ENCODE results near the gene JAK3. TPM values are rescaled to one million over a fixed set of nuclear protein-coding genes. Genes with fewer than 3 reads are reported as not detected.

The JAK3 gene
- total and polyA plus RNA-seq, 2 of the 4 experiments (the other 2 are of a cell fraction) = 0.36 to 1.5 TPM

- BruUV-seq (replicated peaks) = no TSS peak
- peaks cover 12 to 48% of the 10 kb centered on the region in 2 experiments; a peak in 3 of 4 replicates for H3K79me1 ChIP-seq (ENCODE audit: low read depth in 1 of 2, low read length in 2 of 2)
- peak overlapping the region; percentile 91 for H3K56ac ChIP-seq (ENCODE audit: extremely low read depth, insufficient read depth, low read length)
- no peak overlapping the region for H3K18ac ChIP-seq (ENCODE audit: low read depth, low read length)
- peak overlapping the region; percentile 97 for H3K4ac ChIP-seq (ENCODE audit: low read depth, low read length)
- dilution Hi-C loops (cut with HindIII; ENCODE audit: low sequenced_read_pairs, unreplicated experiment) = no loop called here
- intact Hi-C loops (cut with micrococcal nuclease) = no loop called here
- H3K27ac ChIP-seq (ENCODE audit: insufficient read depth, low read length) = peak overlapping the region; percentile 36
- peak overlapping the region; percentile 44; the same call in 1 of the 2 replicates for H4K5ac ChIP-seq (ENCODE audit: low read depth, low read length)
- H2BK15ac ChIP-seq (ENCODE audit: low read depth, low read length) = no peak overlapping the region
- H2AFZ ChIP-seq (replicated peaks; ENCODE audit: low read length, poor library complexity) = peak overlapping the region; percentile 99
- no peaks in the 10 kb centered on the region for H3K27me3 ChIP-seq (ENCODE audit: control insufficient read depth, insufficient read depth, low read length)
- H2BK5ac ChIP-seq (ENCODE audit: low read depth, low read length, poor library complexity, severe bottlenecking) = peak overlapping the region; percentile 31
- H3K4me3 ChIP-seq (ENCODE audit: insufficient read depth, low read depth, low read length) = peak overlapping the region; percentile 71
- H2AK5ac ChIP-seq (ENCODE audit: low read depth, low read length) = peak overlapping the region; percentile 99
- no peak for TF ChIP-seq BHLHE40 (IDR thresholded peaks at IDR 0.05; ENCODE audit: low read depth, low read length)
- no peak for TF ChIP-seq FOS (IDR thresholded peaks at IDR 0.05; ENCODE audit: low read depth, low read length)
- TF ChIP-seq USF2 (IDR thresholded peaks at IDR 0.05; ENCODE audit: low read depth, low read length) = no peak
- no peak for TF ChIP-seq CHD1 (IDR thresholded peaks at IDR 0.05; ENCODE audit: low read depth, low read length)
- no peak for TF ChIP-seq POLR2A (IDR thresholded peaks at IDR 0.05; ENCODE audit: low read depth, low read length)
- TF ChIP-seq ELK1 (IDR thresholded peaks at IDR 0.05; ENCODE audit: borderline replicate concordance, low read depth, low read length) = no peak
- no peak for TF ChIP-seq CTCF (conservative IDR thresholded peaks at IDR 0.05; ENCODE audit: low read depth, low read length)
- in situ Hi-C loops (cut with MboI; ENCODE audit: low sequenced_read_pairs) = no loop called here
- H3K9me3 ChIP-seq (ENCODE audit: control insufficient read depth, insufficient read depth, low read length) = no peaks in the 10 kb centered on the region
- peak overlapping the region; percentile 98 for H3K9ac ChIP-seq (ENCODE audit: low read depth, low read length)
- H3K4me1 ChIP-seq (ENCODE audit: control insufficient read depth, insufficient read depth, low read length) = peaks cover 7% of the 10 kb centered on the region
- ChIA-PET POLR2A (ENCODE audit: unreplicated experiment) (interaction anchor here (0.5 to 1.8 kb wide), 2 partner anchors 72 to 1123 kb away, joined by 6 to 12 read pairs; partner anchors contain the start of gene CCDC124), CTCF (interaction anchor here (1.1 to 2.7 kb wide), 2 partner anchors 69 to 71 kb away, joined by 5 to 15 read pairs; partner anchors contain the start of gene CCDC124)
- H2AK9ac ChIP-seq (replicated peaks; ENCODE audit: low read depth, low read length, poor library complexity) = peak overlapping the region; percentile 98
- H4K8ac ChIP-seq (ENCODE audit: low read depth in 2 of 2, low read length in 2 of 2) = peak overlapping the region; percentile 72 to 94
- peak overlapping the region; percentile 99 for H3K23ac ChIP-seq (ENCODE audit: low read depth, low read length)
- H3K36me3 ChIP-seq (ENCODE audit: control insufficient read depth, insufficient read depth, low read length) = peaks cover 38% of the 10 kb centered on the region
- H3K9me1 ChIP-seq (ENCODE audit: insufficient read depth, low read length) = peaks cover 4% of the 10 kb centered on the region; the same call in 1 of the 2 replicates
- peaks cover 57% of the 10 kb centered on the region for H4K20me1 ChIP-seq (ENCODE audit: insufficient read depth, low read length)
- peak overlapping the region; percentile 35; the same call in 1 of the 2 replicates for H2BK120ac ChIP-seq (ENCODE audit: low read depth, low read length)
- peak overlapping the region; percentile 98 for H3K4me2 ChIP-seq (ENCODE audit: low read depth, low read length)
- peak overlapping the region; percentile 79 for H4K91ac ChIP-seq (ENCODE audit: insufficient read depth, low read depth, low read length)
- DNase-seq (no peak), ATAC-seq (ENCODE audit: low read depth) (no peak)
- H3K14ac ChIP-seq (replicated peaks; ENCODE audit: low read depth, low read length) = peak overlapping the region; percentile 98
- no peak overlapping the region for H2BK20ac ChIP-seq (ENCODE audit: low read depth, low read length)
- WGBS, 2 experiments (ENCODE audit: extremely low coverage in 2 of 2, insufficient read length in 1 of 2) = 0% methylated on average over 12 of the region's 22 CpGs; no CpG with 5 or more reads in 1 of the 2 experiments
These were observed 12.7 kb upstream of the JAK3 start for GRCh38 chr19:17860331-17860992.
